SH-SY5Y (cell line): ENCODE measurements around the gene RALY.

Source experiments
- GATA2 ChIP-seq: IDR thresholded peaks from 2 replicates; pipeline ENCODE4 v1.6.1; 2011; ENCODE audit warnings: mild to moderate bottlenecking, low read depth, low read length
- GATA3 ChIP-seq: IDR thresholded peaks from 2 replicates; pipeline ENCODE4 v1.6.1; 2011; ENCODE audit warnings: low read depth, mild to moderate bottlenecking, low read length, moderate library complexity

The RALY gene

DNA sequence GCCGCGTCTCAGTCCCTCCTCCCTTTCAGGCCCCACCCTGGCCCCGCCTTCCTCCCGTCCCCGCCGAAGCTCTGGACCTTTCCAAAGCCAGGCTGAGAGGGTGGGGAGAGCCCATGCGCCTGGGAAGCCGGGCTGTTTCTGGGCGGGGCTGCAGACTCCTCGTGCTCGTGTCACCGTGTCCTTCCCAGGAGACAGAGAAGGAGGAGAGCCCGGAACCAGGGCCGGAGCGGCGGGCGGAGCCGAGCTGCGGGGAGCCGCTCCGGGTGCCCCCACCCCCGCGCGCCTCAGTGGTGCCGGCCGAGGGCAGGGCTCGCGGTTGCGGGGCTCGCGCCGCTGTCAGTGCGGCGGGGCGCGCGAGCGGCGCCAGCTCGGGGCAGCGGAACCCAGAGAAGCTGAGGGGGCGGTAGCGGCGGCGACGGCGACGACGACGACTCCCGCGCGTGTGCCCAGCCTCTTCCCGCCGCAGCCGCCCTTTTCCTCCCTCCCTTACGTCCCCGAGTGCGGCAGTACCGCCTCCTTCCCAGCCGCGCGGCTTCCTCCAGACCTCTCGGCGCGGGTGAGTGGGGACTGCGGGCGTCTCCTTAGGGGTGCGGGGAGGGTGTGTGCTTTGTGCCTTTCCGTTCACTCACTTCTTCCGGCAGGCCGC, at the start of gene RALY:
TSS of gene RALY (plus strand) at position 336 of the 646 bp plus-strand sequence. CDS start 78,164 bp downstream, outside the sequence.
- no peak for TF ChIP-seq GATA3
- TF ChIP-seq GATA2 = no peak

DNA sequence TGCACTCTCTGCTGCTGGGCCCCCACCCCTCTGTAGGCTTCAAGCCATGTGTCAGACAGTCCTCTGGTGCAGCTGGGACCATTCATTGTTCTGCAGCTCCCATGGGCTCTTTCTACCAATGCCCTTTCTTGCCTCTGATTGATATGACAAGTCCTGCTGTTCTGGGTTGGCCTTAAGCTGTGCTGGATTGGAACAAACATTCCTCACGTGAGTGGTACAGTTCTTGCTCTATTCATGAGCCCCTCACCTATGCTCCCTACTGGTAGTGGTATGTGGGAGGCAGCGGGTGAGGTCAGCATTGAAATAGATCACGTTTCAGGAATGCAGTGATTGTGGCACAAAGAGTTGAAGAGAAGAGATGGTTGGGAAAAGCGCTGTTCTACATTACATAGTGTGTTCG, 48.8 kb upstream of the RALY start:
- no peak for TF ChIP-seq GATA2
- TF ChIP-seq GATA3 = no peak

DNA sequence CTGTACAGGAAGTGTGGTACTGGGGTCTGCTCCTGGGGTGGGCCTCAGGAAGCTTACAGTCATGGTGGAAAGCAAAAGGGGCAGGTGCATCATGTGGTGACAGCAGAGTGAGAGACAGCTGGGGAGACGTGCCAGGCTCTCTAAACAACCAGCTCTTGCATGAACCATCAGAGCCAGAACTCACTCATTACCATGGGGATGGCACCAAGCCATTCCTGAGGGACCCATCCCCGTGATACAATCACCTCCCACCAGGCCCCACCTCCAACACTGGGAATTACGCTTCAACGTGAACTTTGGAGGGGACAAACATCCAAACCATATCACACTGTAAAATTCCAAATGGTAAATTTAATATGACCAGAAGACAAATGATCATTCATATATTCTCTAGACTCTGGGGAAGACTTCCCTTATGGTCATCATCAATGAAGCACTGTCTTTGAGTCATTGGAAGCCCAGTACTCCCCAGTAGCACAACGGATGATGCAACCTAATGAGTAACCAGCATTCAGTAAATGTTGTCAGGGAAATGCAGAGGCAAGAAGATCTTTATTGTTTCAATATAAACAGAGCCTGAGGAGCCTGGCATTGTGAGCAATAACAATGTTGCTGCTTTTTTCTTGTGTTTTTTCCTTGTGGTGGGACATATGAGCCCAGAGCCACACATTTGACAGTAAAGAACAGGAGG, 48.2 kb upstream of the RALY start:
- no peak for TF ChIP-seq GATA2
- no peak for TF ChIP-seq GATA3

DNA sequence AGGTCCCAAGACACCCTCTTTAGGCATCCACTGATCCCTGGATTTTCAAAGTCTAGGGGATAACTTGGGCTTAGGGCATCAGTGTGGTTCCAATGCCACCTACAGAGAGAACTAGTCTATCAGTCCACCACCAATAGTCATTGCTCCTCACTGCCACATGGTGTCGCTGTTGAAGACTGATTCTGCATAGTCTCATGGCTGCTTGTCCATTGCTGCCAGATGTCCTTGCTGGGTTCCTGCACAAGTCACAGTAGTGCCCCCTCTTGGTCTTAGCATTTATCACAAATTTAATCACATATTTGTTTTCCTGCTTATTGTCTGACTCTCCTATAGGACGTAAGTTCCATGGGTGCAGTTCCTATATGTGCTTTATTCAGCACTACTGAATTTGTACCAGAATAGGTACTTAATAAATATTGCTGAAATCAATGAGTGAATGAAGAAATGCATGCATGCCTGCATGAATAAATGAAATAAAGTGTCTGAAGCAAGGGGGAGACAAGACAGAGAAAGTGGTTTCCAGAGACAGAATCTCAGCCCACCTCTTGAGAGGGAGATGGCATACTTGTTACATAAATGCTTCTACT, 45.9 kb upstream of the RALY start:
- no peak for TF ChIP-seq GATA3
- no peak for TF ChIP-seq GATA2

DNA sequence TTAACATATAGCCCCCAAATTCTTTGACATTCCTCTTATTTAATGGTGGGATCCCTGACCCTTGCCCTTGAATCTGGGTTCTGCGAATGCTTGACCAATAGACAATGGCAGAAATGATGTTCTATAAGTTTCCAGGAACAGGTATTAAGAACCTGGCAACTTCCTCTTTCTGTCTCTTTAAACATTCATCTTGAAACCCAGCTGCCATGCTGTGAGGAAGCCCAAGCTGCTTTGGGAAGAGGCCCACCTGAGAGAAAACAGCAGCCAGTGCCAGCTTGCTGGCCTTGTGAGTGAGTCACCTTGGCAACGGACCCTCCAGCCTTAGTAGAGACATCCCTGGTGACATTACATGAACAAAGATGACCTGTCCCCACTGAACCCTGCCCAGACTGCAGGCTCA, 45.2 kb upstream of the RALY start:
- TF ChIP-seq GATA2 = no peak
- TF ChIP-seq GATA3 = no peak

DNA sequence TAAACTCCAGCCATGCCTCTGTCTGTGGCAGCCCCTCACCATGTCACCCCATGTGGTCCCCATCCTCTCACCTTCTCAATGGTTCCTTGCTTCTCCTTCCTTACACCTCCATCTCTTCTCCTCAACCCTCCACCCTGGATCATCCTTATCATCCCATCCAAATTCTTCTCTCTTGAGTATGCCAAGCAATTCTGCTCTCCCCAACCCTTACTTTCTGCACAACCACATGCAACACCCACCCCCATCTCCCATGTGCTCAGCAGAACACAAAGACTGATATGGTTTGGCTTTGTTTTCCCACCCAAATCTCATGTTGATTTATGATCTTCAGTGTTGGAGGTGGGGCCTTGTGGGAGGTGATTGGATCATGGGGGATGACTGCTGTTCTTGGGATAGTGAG, 42.5 kb upstream of the RALY start:
- no peak for TF ChIP-seq GATA3
- TF ChIP-seq GATA2 = no peak

DNA sequence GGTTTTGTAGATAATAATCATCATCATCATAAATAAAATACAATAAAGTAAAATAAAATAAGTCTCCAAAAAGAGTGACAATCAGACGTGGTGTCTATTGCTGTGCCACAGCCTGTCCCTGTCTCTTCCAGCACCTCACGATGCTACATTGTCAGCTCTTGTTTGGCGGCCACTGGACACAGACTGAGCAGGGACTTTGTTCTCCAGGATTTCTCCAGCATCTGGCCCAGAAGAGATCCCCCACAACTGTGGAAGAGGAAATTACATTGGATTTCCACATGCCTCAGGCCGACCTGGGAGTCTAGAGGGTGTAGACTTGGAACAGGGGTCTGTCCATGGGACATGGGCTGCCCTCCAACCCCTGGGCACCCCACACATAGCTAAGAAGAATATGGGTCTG, 39.2 kb upstream of the RALY start:
- TF ChIP-seq GATA3 (no peak), GATA2 (no peak)

DNA sequence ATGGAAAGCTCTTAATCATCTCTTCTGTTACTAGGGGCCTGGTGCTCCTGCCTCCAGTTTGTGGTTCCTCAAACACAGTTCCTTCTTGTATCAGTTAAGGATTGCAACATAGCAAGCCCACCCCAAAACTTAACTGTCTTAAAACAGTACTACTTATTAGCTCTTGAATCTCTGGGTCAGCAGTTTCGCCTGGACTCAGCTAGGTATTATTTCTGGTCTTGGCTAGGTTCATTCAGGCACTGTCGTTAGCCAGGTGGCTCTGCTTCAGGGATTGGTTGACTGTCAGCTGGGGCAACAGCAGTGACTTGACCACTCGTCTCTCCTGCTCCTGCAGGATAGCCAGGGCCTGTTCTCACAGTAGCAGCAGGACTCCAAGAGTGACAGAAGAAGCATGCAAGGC, 30.0 kb upstream of the RALY start:
- no peak for TF ChIP-seq GATA3

DNA sequence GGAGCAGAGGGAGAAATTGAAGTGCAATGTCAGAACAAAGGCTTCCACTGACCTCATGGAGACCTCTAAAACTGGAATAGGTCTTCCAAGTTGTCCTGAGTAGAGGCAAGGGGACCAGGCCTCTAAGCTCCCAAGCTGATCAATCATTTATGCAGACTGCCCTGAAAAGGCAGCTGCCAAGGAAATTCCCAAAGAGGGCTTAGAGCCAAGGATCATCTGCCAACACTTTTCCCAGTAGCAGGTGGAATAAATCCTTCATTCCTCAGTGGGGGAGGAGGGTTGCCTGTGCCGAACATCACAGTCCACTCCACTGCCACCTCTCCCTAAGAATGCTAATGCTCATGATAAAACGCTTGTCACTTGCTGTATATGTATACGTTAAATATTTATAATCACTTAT, 29.3 kb upstream of the RALY start:
- TF ChIP-seq GATA2 (no peak), GATA3 (no peak)

DNA sequence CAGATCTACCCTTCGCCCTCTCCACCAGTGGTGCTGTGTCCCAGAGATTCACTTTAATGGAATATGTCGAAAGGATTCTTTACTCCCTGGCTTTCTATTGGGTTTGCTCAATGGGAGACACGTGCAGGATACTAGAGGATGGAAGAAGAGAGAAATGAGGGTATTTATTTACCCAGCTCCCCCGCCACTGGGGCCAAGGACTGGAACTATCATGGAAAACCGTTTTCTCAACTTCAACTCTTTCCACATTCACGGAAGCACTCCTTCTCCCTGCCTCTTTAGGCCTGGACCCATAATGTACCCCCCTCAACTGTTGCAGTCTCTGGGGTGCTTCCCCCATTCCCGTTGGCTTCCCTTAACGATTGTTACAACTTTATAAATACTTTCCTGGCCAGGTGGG, 26.6 kb upstream of the RALY start:
- TF ChIP-seq GATA3 = no peak
- no peak for TF ChIP-seq GATA2

DNA sequence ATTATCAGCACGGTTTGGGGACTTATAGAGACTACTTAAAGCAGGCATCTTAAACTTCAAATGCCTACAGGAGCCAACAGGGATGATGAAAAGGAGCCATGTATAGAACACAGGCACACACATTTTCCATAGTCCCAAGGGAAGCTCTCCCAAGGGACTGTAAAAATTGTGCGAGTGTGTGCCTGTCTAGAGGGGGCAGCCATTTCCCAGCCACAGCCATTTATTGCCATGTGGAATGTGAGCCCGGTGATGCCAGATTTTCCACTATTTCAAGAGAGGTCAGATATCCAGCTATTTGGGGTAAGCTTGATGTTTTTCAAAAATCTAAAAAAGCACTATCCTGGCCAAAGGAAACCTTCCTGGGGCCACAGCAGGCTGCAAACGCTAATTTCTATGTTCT, 24.1 kb upstream of the RALY start:
- TF ChIP-seq GATA3 (no peak), GATA2 (no peak)

DNA sequence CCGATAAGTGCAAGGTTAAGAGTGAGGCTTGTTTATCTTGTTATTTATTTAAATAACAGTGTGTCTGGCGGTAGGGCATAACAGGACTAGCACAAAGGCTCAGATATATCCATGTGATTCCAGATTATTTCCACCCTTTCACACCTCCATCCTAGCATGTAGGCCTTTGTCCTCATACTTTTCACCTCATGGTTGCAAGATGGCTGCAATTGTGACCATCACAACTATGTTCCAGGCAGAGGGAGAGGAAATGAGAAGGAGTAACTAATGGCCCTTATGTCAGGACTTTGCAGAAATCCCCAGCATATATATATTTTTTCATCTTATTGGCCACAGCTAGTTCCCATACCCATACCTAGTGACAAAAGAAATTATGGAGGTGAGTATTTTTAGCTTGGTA, 23.5 kb upstream of the RALY start:
- TF ChIP-seq GATA2 = no peak
- no peak for TF ChIP-seq GATA3

DNA sequence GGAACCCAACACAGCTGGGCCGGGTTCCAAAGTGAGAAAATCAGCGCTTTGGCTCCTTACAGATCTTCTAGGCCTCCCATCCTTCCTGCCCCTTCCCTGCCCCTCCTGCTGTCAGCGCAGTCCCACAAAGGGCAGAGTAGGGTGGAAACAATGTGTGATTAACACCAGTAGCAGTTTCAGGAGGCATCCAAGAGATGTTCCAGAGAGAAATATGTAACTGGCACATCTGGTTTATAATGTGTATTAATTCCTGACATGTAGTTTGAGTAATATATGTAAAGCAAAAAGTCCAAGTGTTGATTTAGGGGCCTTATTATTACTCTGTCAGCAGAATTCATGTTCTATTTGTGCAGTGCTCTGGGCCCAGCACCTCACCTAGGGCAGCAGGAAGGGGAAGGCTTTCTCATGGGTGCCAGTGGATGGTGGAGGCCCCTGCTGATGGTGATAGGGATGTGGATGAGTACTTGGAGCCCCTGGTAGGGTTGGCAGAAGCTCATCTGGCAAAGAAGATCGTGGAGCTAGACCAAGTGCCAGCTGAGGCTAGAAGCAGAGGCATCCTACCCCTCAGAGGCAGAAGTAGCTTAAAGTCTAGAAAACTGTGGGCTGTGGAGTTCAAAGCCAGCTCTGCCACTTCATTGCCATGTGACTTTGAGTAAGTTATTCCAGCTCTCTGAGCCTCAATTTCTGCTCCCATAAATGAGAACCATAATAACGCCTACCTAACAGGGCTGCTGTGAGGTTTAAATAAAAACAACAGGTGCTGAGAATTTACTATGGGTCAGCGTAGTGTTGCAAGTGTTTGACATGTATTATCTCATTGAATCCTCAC, 22.4 kb upstream of the RALY start:
- TF ChIP-seq GATA2 (no peak), GATA3 (no peak)

DNA sequence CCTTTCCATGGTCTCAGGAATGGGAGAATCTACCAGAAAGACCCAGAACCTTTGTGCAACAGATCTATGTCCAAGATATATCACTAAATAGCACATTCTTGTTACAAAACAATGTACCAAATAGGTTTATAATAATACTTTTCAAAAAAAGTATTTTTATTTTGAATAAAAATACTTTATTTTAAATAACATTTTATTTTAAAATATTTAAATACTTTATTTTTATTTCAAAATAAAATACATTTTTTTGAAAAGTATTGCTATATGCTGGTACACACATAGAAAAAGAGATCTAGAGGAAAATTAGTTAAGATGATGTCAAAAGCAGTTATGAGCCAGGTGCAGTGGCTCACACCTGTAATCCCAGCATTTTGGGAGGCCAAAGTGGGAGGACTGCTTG, 16.8 kb upstream of the RALY start:
- no peak for TF ChIP-seq GATA2
- no peak for TF ChIP-seq GATA3
